HCT116 (cell line): ENCODE data around the gene TENM4. TPM values are rescaled to one million over a fixed set of nuclear protein-coding genes. Genes with fewer than 3 reads are reported as not detected.

Experiments used
- ATAC-seq: fragments of 200-7000 bp; cut with Tn5 transposase; 2 replicates; pipeline ENCODE4 v1.9.1; 2020; ENCODE audit warnings: mild to moderate bottlenecking, moderate library complexity
- BruUV-seq: library from RNA; stranded (reverse); fragments of 400-500 nt; replicated peaks from 2 replicates; lab custom pipeline; 2021; lab: Mats Ljungman, UMichigan
- CTCF ChIA-PET: fragments of 300-600 bp; sonication (Branson Sonifier 250); formaldehyde crosslinking; loops from one replicate; lab custom pipeline; 2021; ENCODE audit warnings: antibody characterized with exemption; lab: Charles Lee
- POLR2A ChIA-PET: fragments of 300-600, 350-600 bp; sonication (Branson Sonifier 250); formaldehyde crosslinking; loops from one replicate; lab custom pipeline; 2021; ENCODE audit warnings: antibody characterized with exemption; lab: Charles Lee
- RAD21 ChIA-PET, 2 experiments: fragments of 300-600 bp; sonication (Branson Sonifier 250); formaldehyde crosslinking; loops; one replicate each; lab custom pipeline; 2023; ENCODE audit warnings: low total read pairs in 2 of 2; ENCODE audit not compliant: uncharacterized antibody in 2 of 2, unreplicated experiment in 2 of 2, low non-redundant PET in 1 of 2; lab: Charles Lee
- DNase-seq: peaks from one replicate; pipeline ENCODE4 v3.0.0-alpha.2; 2010; ENCODE audit warnings: low read depth, low spot score
- H2AFZ ChIP-seq: fragments of 200-600 bp; shearing (Covaris generic), sonication (generic); 2 replicates; pipeline ENCODE4 v1.6.1; 2017; ENCODE audit warnings: low read depth, mixed run types, mixed read lengths, antibody characterized with exemption, low read length; ENCODE audit not compliant: poor library complexity, severe bottlenecking
- H3K27ac ChIP-seq: 2 replicates; pipeline ENCODE4 v1.5.1; 2012; ENCODE audit warnings: low read depth, low read length
- H3K27me3 ChIP-seq: fragments of 200-600 bp; sonication (generic); 2 replicates; pipeline ENCODE4 v1.6.1; 2016; ENCODE audit warnings: mixed run types, low read length, mixed read lengths; ENCODE audit not compliant: insufficient read depth
- H3K36me3 ChIP-seq, 2 experiments: fragments of 200-500 bp in 1 of 2; fragments of 200-600 bp in 1 of 2; sonication (Bioruptor generic) in 1 of 2; sonication (generic) in 1 of 2; 2 replicates each; pipeline versions ENCODE4 v1.5.1 to v1.6.1; 2014 to 2016; ENCODE audit warnings: low read length in 2 of 2, inconsistent platforms in 1 of 2, mixed read lengths in 1 of 2, mixed run types in 1 of 2; ENCODE audit not compliant: insufficient read depth in 2 of 2, control insufficient read depth in 1 of 2
- H3K4me1 ChIP-seq, 2 experiments: fragments of 200-600 bp in 1 of 2; sonication (generic) in 1 of 2; 2 replicates each; pipeline versions ENCODE4 v1.5.1 to v1.6.1; 2012 to 2017; ENCODE audit warnings: low read length in 2 of 2, inconsistent platforms in 1 of 2, mild to moderate bottlenecking in 1 of 2, mixed read lengths in 1 of 2, mixed run types in 1 of 2, moderate library complexity in 1 of 2; ENCODE audit not compliant: insufficient read depth in 2 of 2, control insufficient read depth in 1 of 2
- H3K4me2 ChIP-seq: fragments of 200-600 bp; sonication (generic); 2 replicates; pipeline ENCODE4 v1.6.1; 2017; ENCODE audit warnings: mixed run types, low read length, mixed read lengths
- H3K4me3 ChIP-seq, 2 experiments: fragments of 200-600 bp in 1 of 2; sonication (generic) in 1 of 2; replicated peaks in 1 of 2; 2 replicates each; pipeline ENCODE4 v1.5.1; 2011 to 2016; ENCODE audit warnings: low read length in 2 of 2, control low read depth in 1 of 2, low read depth in 1 of 2, mild to moderate bottlenecking in 1 of 2, mixed read lengths in 1 of 2, mixed run types in 1 of 2
- H3K79me2 ChIP-seq: fragments of 200-600 bp; sonication (generic); 2 replicates; pipeline ENCODE4 v1.6.1; 2017; ENCODE audit warnings: mild to moderate bottlenecking, mixed run types, low read length, moderate library complexity, mixed read lengths; ENCODE audit not compliant: insufficient read depth
- H3K9ac ChIP-seq: fragments of 200-600 bp; sonication (generic); 2 replicates; pipeline ENCODE4 v1.6.1; 2016; ENCODE audit warnings: low read length, mixed read lengths
- H3K9me2 ChIP-seq: fragments of 200-600 bp; sonication (generic), shearing (Covaris generic); 2 replicates; pipeline ENCODE4 v1.6.1; 2017; ENCODE audit warnings: mixed run types, mild to moderate bottlenecking, moderate library complexity; ENCODE audit not compliant: insufficient read depth
- H3K9me3 ChIP-seq, 2 experiments: fragments of 200-500 bp in 1 of 2; fragments of 200-600 bp in 1 of 2; sonication (Bioruptor generic) in 1 of 2; sonication (generic) in 1 of 2; 2 replicates each; pipeline ENCODE4 v1.6.1; 2014 to 2017; ENCODE audit warnings: low read length in 2 of 2, mixed read lengths in 2 of 2, inconsistent platforms in 1 of 2, low read depth in 1 of 2, mild to moderate bottlenecking in 1 of 2, mixed run types in 1 of 2, moderate library complexity in 1 of 2; ENCODE audit not compliant: control insufficient read depth in 1 of 2, insufficient read depth in 1 of 2
- H4K20me1 ChIP-seq: fragments of 200-600 bp; sonication (generic), shearing (Covaris generic); 2 replicates; pipeline ENCODE4 v1.6.1; 2017; ENCODE audit warnings: mixed run types, mild to moderate bottlenecking, moderate library complexity; ENCODE audit not compliant: insufficient read depth
- CEBPB ChIP-seq: IDR thresholded peaks from 2 replicates; pipeline ENCODE4 v1.6.1; 2012; ENCODE audit warnings: low read depth
- CTCF ChIP-seq, 3 experiments: fragments of 200-600 bp in 1 of 3; sonication (generic) in 1 of 3; IDR thresholded peaks in 2 of 3; conservative IDR thresholded peaks in 1 of 3; 2 replicates each; pipeline ENCODE4 v1.5.1; 2012 to 2017; ENCODE audit warnings: low read depth in 2 of 3, low read length in 2 of 3, antibody characterized with exemption in 1 of 3, borderline replicate concordance in 1 of 3, control low read depth in 1 of 3, mild to moderate bottlenecking in 1 of 3, mixed read lengths in 1 of 3, mixed run types in 1 of 3, moderate library complexity in 1 of 3; ENCODE audit not compliant: insufficient read depth in 1 of 3
- EGR1 ChIP-seq: IDR thresholded peaks from 2 replicates; pipeline ENCODE4 v1.6.1; 2012; ENCODE audit warnings: low read depth
- ELF1 ChIP-seq: IDR thresholded peaks from 2 replicates; pipeline ENCODE4 v1.6.1; 2012; ENCODE audit warnings: low read depth, borderline replicate concordance
- EZH2 ChIP-seq: fragments of 200-600 bp; sonication (generic); IDR thresholded peaks from 2 replicates; pipeline ENCODE4 v1.6.1; 2017; ENCODE audit warnings: antibody characterized with exemption, mixed run types
- JUND ChIP-seq: IDR thresholded peaks from 2 replicates; pipeline ENCODE4 v1.6.1; 2012
- MAX ChIP-seq: IDR thresholded peaks from 2 replicates; pipeline ENCODE4 v1.6.1; 2012
- POLR2A ChIP-seq: IDR thresholded peaks from 2 replicates; pipeline ENCODE4 v1.7.0; 2011; ENCODE audit warnings: borderline replicate concordance; ENCODE audit not compliant: insufficient read depth, insufficient read length; ENCODE audit errors: extremely low read depth
- RAD21 ChIP-seq: IDR thresholded peaks from 2 replicates; pipeline ENCODE4 v1.6.1; 2012; ENCODE audit warnings: low read depth, mild to moderate bottlenecking
- SP1 ChIP-seq: IDR thresholded peaks from 2 replicates; pipeline ENCODE4 v1.6.1; 2012; ENCODE audit warnings: low read depth
- TCF7L2 ChIP-seq: IDR thresholded peaks from 2 replicates; pipeline ENCODE4 v1.7.0; 2011; ENCODE audit warnings: borderline replicate concordance, inconsistent platforms; ENCODE audit not compliant: insufficient read depth, insufficient read length; ENCODE audit errors: extremely low read depth
- YY1 ChIP-seq: IDR thresholded peaks from 2 replicates; pipeline ENCODE4 v1.6.1; 2011; ENCODE audit warnings: low read length, low read depth, moderate library complexity, mild to moderate bottlenecking; ENCODE audit not compliant: insufficient replicate concordance; ENCODE audit errors: extremely low read depth
- ZFX ChIP-seq: fragments of 450-650 bp; IDR thresholded peaks from 2 replicates; pipeline ENCODE4 v1.6.1; 2017
- ZNF274 ChIP-seq: fragments of 200-500 bp; sonication (Bioruptor generic); IDR thresholded peaks from 2 replicates; pipeline ENCODE4 v1.6.1; 2014; ENCODE audit warnings: mild to moderate bottlenecking, low read depth, low read length, inconsistent platforms
- intact Hi-C: fragments of 100-400 bp; cut with micrococcal nuclease; formaldehyde crosslinking; loops from 2 replicates; pipeline ENCODE4 v1.10.0; 2022
- total RNA-seq: library from RNA; stranded (reverse); gene quantifications from one replicate; pipeline ENCODE4 v1.2.1, GENCODE V29; 2021; ENCODE audit not compliant: unreplicated experiment

TENM4 gene
- total RNA-seq, 1 experiment from 2014 or later, result 0.05 TPM

- Histone ChIP-seq H3K9ac (no peak overlapping the region), H4K20me1 (no peaks in the 10 kb centered on the region), H2AFZ (no peak overlapping the region), H3K9me2 (no peaks in the 10 kb centered on the region), H3K79me2 (no peaks in the 10 kb centered on the region), H3K27me3 (peaks cover 2% of the 10 kb centered on the region; the same call in 1 of the 2 replicates), H3K27ac (no peak overlapping the region), H3K9me3 (no peaks in the 10 kb centered on the region), H3K4me1 (no peaks in the 10 kb centered on the region), H3K4me3 (no peak overlapping the region), H3K36me3 (no peaks in the 10 kb centered on the region), H3K4me2 (no peak overlapping the region)
- ChIA-PET CTCF (interaction anchor here (0.6 kb wide), 1 partner anchor 127 kb away, joined by 3 read pairs; no protein-coding TSS in a partner anchor), RAD21 (no interaction called here), POLR2A (no interaction called here)
- DNase-seq, result no peak
- ATAC-seq, result no peak
- TF ChIP-seq POLR2A (no peak), SP1 (no peak), CEBPB (no peak), RAD21 (no peak), ZFX (no peak), ELF1 (no peak), EZH2 (no peak), CTCF (IDR thresholded peaks at IDR 0.05 in 2 of 3, conservative IDR thresholded peaks at IDR 0.05 in 1 of 3; ENCODE audit: borderline replicate concordance in 1 of 3, insufficient read depth in 1 of 3, low read depth in 2 of 3, low read length in 2 of 3) (no peak), JUND (no peak), ZNF274 (no peak), YY1 (no peak), MAX (no peak), TCF7L2 (no peak), EGR1 (no peak)
- intact Hi-C loops, result no loop called here
- BruUV-seq, result no TSS peak
These were observed 74.6 kb downstream of the TENM4 start for GRCh38 chr11:79366218-79366617.
